HEK293 (cell line): Measurements from ENCODE around the gene LGALS8.

Experiments
- CTCF ChIP-seq: fragments of 450-650 bp; formaldehyde crosslinking; IDR thresholded peaks from 2 replicates; pipeline ENCODE4 v1.5.1; 2016; ENCODE audit warnings: missing biosample characterization, missing genetic modification characterization
- GLI4 ChIP-seq: fragments of 450-650 bp; formaldehyde crosslinking; IDR thresholded peaks from 2 replicates; pipeline ENCODE4 v1.5.1; 2016; ENCODE audit warnings: missing biosample characterization, missing genetic modification characterization
- HOXA7 ChIP-seq: sonication (generic); formaldehyde crosslinking; IDR thresholded peaks from 2 replicates; pipeline ENCODE4 v1.8.1; 2022; ENCODE audit warnings: missing genetic modification reagents, borderline replicate concordance
- PRDM4 ChIP-seq: fragments of 450-650 bp; formaldehyde crosslinking; IDR thresholded peaks from 2 replicates; pipeline ENCODE4 v1.5.1; 2017; ENCODE audit warnings: missing biosample characterization, missing genetic modification characterization
- REST ChIP-seq: fragments of 450-650 bp; formaldehyde crosslinking; IDR thresholded peaks from 2 replicates; pipeline ENCODE4 v1.5.1; 2016; ENCODE audit warnings: missing biosample characterization, missing genetic modification characterization
- YY1 ChIP-seq: fragments of 450-650 bp; formaldehyde crosslinking; IDR thresholded peaks from 2 replicates; pipeline ENCODE4 v1.5.1; 2018; ENCODE audit warnings: missing biosample characterization, missing genetic modification characterization
- ZEB2 ChIP-seq: fragments of 450-650 bp; formaldehyde crosslinking; IDR thresholded peaks from 2 replicates; pipeline ENCODE4 v1.5.1; 2016; ENCODE audit warnings: missing biosample characterization, missing genetic modification characterization
- ZNF121 ChIP-seq: fragments of 450-650 bp; formaldehyde crosslinking; IDR thresholded peaks from 2 replicates; pipeline ENCODE4 v1.5.1; 2016; ENCODE audit warnings: missing biosample characterization, missing genetic modification characterization
- ZNF175 ChIP-seq: fragments of 450-650 bp; formaldehyde crosslinking; IDR thresholded peaks from 2 replicates; pipeline ENCODE4 v1.5.1; 2016; ENCODE audit warnings: missing biosample characterization, missing genetic modification characterization
- ZNF544 ChIP-seq: fragments of 450-650 bp; formaldehyde crosslinking; IDR thresholded peaks from 2 replicates; pipeline ENCODE4 v1.5.0; 2017; ENCODE audit warnings: missing biosample characterization, missing genetic modification characterization
- ZNF785 ChIP-seq: fragments of 450-650 bp; formaldehyde crosslinking; IDR thresholded peaks from 2 replicates; pipeline ENCODE4 v1.5.1; 2016; ENCODE audit warnings: missing biosample characterization, missing genetic modification characterization

GRCh38 chr1:236558846-236559245 lies 35.1 kb downstream of the LGALS8 start:
- no peak for TF ChIP-seq REST (tag by site-specific recombination)
- no peak for TF ChIP-seq CTCF
- no peak for TF ChIP-seq YY1
- no peak for TF ChIP-seq GLI4 (tag by site-specific recombination)
- no peak for TF ChIP-seq ZEB2
- TF ChIP-seq ZNF544 (tag by site-specific recombination), result no peak
- no peak for TF ChIP-seq PRDM4 (tag by site-specific recombination)
- TF ChIP-seq ZNF175 (tag by site-specific recombination), result no peak
- TF ChIP-seq HOXA7, result no peak
- no peak for TF ChIP-seq ZNF785 (tag by site-specific recombination)
- TF ChIP-seq ZNF121, result no peak
